CD4-positive, alpha-beta T cell (primary cell): Measurements from ENCODE around the gene ROPN1L. TPM values are rescaled to one million over a fixed set of nuclear protein-coding genes. Genes with fewer than 3 reads are reported as not detected.

Experiments
- ATAC-seq: fragments of 200-7000 bp; cut with Tn5 transposase; one replicate; pipeline ENCODE4 v1.10.0; 2022; ENCODE audit warnings: mild to moderate bottlenecking; ENCODE audit not compliant: poor library complexity
- CTCF ChIA-PET: fragments of 350-600 bp; sonication (Branson Sonifier 250); formaldehyde crosslinking; loops from one replicate; lab custom pipeline; 2021; ENCODE audit warnings: antibody characterized with exemption, inconsistent platforms; lab: Charles Lee
- POLR2A ChIA-PET: fragments of 350-600 bp; sonication (Branson Sonifier 250); formaldehyde crosslinking; loops from one replicate; lab custom pipeline; 2021; ENCODE audit warnings: antibody characterized with exemption, inconsistent platforms; lab: Charles Lee
- DNase-seq, 14 experiments: peaks; one replicate each; pipeline ENCODE4 v3.0.0-alpha.2; 2013 to 2020; ENCODE audit warnings: mixed read lengths in 2 of 14
- H3K27ac ChIP-seq, 2 donors: one replicate each; pipeline versions ENCODE4 v1.5.1 to v1.7.0; 2013; ENCODE audit warnings: low read length in 2 of 2, low read depth in 1 of 2, mild to moderate bottlenecking in 1 of 2
- H3K27me3 ChIP-seq, 2 experiments: 1 replicate in 1 of 2; 2 replicates in 1 of 2; pipeline versions ENCODE4 v1.6.1 to v1.7.0; 2013; ENCODE audit warnings: low read length in 2 of 2, control low read depth in 1 of 2, mild to moderate bottlenecking in 1 of 2, moderate library complexity in 1 of 2; ENCODE audit not compliant: insufficient read depth in 2 of 2, control insufficient read depth in 1 of 2
- H3K36me3 ChIP-seq: one replicate; pipeline ENCODE4 v1.6.1; 2013; ENCODE audit warnings: low read length, control low read depth; ENCODE audit not compliant: insufficient read depth
- H3K4me1 ChIP-seq: one replicate; pipeline ENCODE4 v1.6.1; 2013; ENCODE audit warnings: low read length, control low read depth; ENCODE audit not compliant: insufficient read depth
- H3K4me3 ChIP-seq: one replicate; pipeline ENCODE4 v1.5.1; 2013; ENCODE audit warnings: mild to moderate bottlenecking, low read length, moderate library complexity
- H3K9me3 ChIP-seq, 2 experiments: 1 replicate in 1 of 2; 2 replicates in 1 of 2; pipeline versions ENCODE4 v1.6.1 to v1.7.0; 2013; ENCODE audit warnings: low read length in 2 of 2, mild to moderate bottlenecking in 2 of 2, control low read depth in 1 of 2, moderate library complexity in 1 of 2; ENCODE audit not compliant: control insufficient read depth in 1 of 2, insufficient read depth in 1 of 2
- H3K27ac Mint-ChIP-seq: one replicate; pipeline ENCODE4 v1.8.0; 2020; ENCODE audit warnings: mixed read lengths
- H3K27me3 Mint-ChIP-seq: one replicate; pipeline ENCODE4 v1.8.0; 2021; ENCODE audit warnings: mixed read lengths
- H3K36me3 Mint-ChIP-seq: one replicate; pipeline ENCODE4 v1.8.0; 2021; ENCODE audit warnings: low read depth, mixed read lengths
- H3K4me1 Mint-ChIP-seq: one replicate; pipeline ENCODE4 v1.8.0; 2021; ENCODE audit warnings: low read depth, mixed read lengths
- H3K4me3 Mint-ChIP-seq: one replicate; pipeline ENCODE4 v1.8.0; 2020; ENCODE audit warnings: mild to moderate bottlenecking, mixed read lengths
- H3K9me3 Mint-ChIP-seq: one replicate; pipeline ENCODE4 v1.8.0; 2020; ENCODE audit warnings: mixed read lengths
- CTCF ChIP-seq: fragments of 200-600 bp; IDR thresholded peaks from one replicate; pipeline ENCODE4 v1.8.0; 2022; ENCODE audit warnings: antibody characterized with exemption, mild to moderate bottlenecking
- intact Hi-C, 2 experiments: fragments of 100-400 bp; cut with DNase I in 1 of 2; cut with micrococcal nuclease in 1 of 2; formaldehyde crosslinking; loops; one replicate each; pipeline versions ENCODE4 v1.15.1 to v1.9.0; 2023 to 2025; cut with DNase I, micrococcal nuclease
- total RNA-seq, 174 experiments: library from RNA in 2 of 174; stranded (reverse) in 2 of 174; gene quantifications; one replicate each; pipeline ENCODE4 v1.2.3 and lab custom pipeline; 2021 to 2026

Gene ROPN1L
- total RNA-seq, 2 experiments from 2014 or later, result 0.42 to 0.58 TPM

- no peaks in the 10 kb centered on the region for H3K27me3 ChIP-seq
- H3K36me3 ChIP-seq, result no peaks in the 10 kb centered on the region
- Mint-ChIP-seq H3K4me3 (no peak overlapping the region), H3K27me3 (no peaks in the 10 kb centered on the region), H3K9me3 (no peaks in the 10 kb centered on the region), H3K36me3 (no peaks in the 10 kb centered on the region), H3K4me1 (peaks cover 7% of the 10 kb centered on the region), H3K27ac (no peak overlapping the region)
- DNase-seq (no peak), ATAC-seq (no peak)
- no peak overlapping the region for H3K27ac ChIP-seq
- no peak overlapping the region for H3K4me3 ChIP-seq
- intact Hi-C loops, result loop anchor here in 1 of 2 experiments (10.0 kb wide), 1 partner anchor 908 kb away; no protein-coding TSS in a partner anchor
- peaks cover 3% of the 10 kb centered on the region for H3K4me1 ChIP-seq
- ChIA-PET POLR2A (no interaction called here), CTCF (no interaction called here)
- no peak for TF ChIP-seq CTCF
- no peaks in the 10 kb centered on the region for H3K9me3 ChIP-seq
These were observed 15.1 kb downstream of the ROPN1L start for GRCh38 chr5:10456583-10457420.

DNA sequence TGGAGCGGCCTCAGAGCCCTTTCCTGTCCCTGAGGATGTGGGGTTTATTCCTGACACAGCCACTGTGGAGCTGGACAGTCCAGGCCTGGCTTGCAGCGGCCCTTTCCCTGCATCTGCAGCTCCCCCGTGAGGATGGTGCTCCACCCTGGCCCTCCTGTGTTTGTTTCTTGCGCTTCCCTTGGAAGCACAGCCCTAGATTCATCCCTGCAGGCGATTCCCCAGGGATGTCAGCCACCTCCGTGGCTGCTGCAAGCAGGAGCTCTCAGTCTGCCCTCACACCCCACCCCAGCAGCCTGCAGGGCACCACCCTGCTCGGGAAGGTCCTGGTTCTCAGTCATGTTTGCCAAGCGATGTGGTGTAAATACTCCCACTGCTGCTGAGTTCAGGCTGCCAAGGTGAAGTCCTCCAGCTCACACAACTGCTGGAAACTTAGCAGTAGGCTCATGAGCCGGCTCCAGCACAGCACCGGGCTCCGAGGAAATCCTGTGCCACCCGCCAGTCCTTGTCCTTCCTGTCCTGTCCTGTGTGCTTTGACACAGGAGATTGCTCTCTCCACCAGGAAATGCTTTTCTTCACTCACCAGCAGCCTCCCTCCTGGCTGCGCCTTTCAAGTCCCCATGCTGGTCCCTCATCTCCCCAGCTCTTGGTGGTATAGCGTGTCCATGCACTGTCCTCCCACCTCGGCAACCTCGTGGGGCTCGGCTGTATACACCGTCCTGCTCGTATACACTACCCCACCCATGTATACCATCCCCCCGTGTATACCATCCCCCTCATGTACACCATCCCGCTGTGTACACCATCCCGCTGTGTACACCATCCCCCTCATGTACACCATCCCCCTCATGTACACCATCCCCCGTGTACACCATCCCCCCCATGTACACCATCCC, 16.2 kb downstream of the ROPN1L start:
- H3K4me3 Mint-ChIP-seq, result no peak overlapping the region
- intact Hi-C loops, result loop anchor here in 1 of 2 experiments (10.0 kb wide), 1 partner anchor 907 kb away; no protein-coding TSS in a partner anchor
- no peak for ATAC-seq

More for the DNA sequence above, 16.2 kb downstream of the ROPN1L start:
- Mint-ChIP-seq H3K9me3 (no peaks in the 10 kb centered on the region), H3K27me3 (no peaks in the 10 kb centered on the region), H3K36me3 (no peaks in the 10 kb centered on the region), H3K4me1 (peaks cover 1% of the 10 kb centered on the region), H3K27ac (no peak overlapping the region)
- Histone ChIP-seq H3K9me3 (no peaks in the 10 kb centered on the region), H3K4me1 (peaks cover under 1% of the 10 kb centered on the region), H3K4me3 (no peak overlapping the region), H3K36me3 (no peaks in the 10 kb centered on the region), H3K27ac (no peak overlapping the region), H3K27me3 (no peaks in the 10 kb centered on the region)
- no peak for TF ChIP-seq CTCF
- POLR2A ChIA-PET, result no interaction called here
- no peak for DNase-seq
- CTCF ChIA-PET, result no interaction called here
